ENCODE results near the gene NFKB1.

The NFKB1 gene

DNA sequence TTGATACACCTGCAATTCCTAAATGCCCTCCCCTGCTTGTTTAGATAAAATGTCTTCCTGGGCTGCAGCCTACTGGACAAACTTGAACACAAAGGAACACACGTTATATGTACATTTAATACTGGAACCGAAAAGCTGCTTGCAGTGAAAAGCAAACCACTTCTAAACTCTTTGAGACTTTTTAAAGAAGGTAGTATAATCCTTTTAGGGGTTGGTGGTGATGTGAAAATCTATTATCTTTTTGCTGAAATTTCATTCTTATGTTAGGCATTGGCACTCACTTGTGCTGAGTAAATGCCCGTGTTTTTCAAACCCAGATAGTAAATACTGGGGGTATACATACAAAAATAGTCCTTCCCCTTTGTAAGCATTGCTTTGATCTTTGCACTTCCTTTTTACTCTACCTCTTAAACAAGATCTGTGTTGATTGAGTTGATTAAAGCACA is 2.2 kb downstream of the NFKB1 start:
- H3K36me3 ChIP-seq (ENCODE audit: control insufficient read depth, insufficient read depth, low read length): no peaks in the 10 kb centered on the region
- H3K27ac ChIP-seq: no peak overlapping the region
- TF ChIP-seq, protein P1, sequence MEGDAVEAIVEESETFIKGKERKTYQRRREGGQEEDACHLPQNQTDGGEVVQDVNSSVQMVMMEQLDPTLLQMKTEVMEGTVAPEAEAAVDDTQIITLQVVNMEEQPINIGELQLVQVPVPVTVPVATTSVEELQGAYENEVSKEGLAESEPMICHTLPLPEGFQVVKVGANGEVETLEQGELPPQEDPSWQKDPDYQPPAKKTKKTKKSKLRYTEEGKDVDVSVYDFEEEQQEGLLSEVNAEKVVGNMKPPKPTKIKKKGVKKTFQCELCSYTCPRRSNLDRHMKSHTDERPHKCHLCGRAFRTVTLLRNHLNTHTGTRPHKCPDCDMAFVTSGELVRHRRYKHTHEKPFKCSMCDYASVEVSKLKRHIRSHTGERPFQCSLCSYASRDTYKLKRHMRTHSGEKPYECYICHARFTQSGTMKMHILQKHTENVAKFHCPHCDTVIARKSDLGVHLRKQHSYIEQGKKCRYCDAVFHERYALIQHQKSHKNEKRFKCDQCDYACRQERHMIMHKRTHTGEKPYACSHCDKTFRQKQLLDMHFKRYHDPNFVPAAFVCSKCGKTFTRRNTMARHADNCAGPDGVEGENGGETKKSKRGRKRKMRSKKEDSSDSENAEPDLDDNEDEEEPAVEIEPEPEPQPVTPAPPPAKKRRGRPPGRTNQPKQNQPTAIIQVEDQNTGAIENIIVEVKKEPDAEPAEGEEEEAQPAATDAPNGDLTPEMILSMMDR (IDR thresholded peaks at IDR 0.05): no peak

DNA sequence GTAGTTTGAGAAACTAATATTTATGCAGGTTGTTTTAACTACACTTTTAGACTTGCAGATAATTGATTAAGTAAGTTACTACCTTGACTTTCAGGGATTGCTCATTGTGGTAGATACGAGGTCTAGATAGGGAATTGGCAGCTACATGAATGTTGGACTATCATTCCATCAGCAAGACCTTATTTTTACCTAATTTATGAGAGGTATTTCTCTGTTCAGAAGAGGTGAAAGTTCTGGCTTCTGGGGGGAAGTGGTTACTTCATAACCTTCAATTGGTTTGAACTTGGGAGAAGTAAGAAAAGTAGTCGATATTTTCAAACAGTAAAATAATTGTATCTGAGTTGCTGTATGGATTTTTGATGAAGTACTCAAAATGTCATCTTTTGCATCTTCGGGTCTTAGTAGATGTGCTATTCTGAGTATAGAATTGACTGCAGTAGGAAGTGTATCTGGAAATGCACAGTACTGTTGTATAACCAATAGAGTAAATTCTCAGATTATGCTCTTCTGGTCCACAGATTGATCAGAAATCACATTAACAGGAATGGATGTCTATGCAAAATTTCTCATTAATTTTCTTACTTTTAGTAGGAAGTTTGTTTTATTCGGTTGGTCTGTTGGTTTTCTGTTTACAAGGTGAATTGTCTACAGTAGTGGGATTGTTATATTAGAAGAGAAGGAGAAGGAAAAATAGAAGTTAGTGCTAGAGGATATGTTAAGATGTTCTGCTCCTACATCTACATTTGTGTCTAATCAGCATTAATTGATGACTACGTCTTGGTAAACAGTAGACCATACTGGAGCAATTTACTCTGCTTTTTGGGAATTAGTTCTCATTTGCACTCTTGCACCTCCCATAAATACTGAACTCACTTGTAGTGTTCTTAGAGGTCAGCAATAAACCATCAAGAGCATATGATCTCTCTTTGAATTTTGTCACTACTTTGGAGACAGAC is 3.0 kb downstream of the NFKB1 start:
- TF ChIP-seq, protein P1 (IDR thresholded peaks at IDR 0.05): no peak
- Histone ChIP-seq H3K9me3 (ENCODE audit: control insufficient read depth, low read length) (no peaks in the 10 kb centered on the region), H2AFZ (no peak overlapping the region), H3K4me3 (ENCODE audit: low read depth, low read length) (no peak overlapping the region), H3K27ac (no peak overlapping the region), H3K9ac (no peak overlapping the region), H3K79me2 (peaks cover 9% of the 10 kb centered on the region), H3K4me1 (peaks cover 2% of the 10 kb centered on the region), H3K4me2 (ENCODE audit: low read length) (peak overlapping the region; percentile 31), H3K27me3 (ENCODE audit: control insufficient read depth, insufficient read depth, low read length) (no peaks in the 10 kb centered on the region), H3K36me3 (ENCODE audit: control insufficient read depth, insufficient read depth, low read length) (no peaks in the 10 kb centered on the region)

More for the DNA sequence above, 2.2 kb downstream of the NFKB1 start:
- Histone ChIP-seq H3K79me2 (peaks cover 9% of the 10 kb centered on the region), H3K9me3 (ENCODE audit: control insufficient read depth, low read length) (no peaks in the 10 kb centered on the region), H3K4me1 (peaks cover 2% of the 10 kb centered on the region), H3K9ac (no peak overlapping the region), H3K4me3 (ENCODE audit: low read depth, low read length) (peak overlapping the region; percentile 92), H3K4me2 (ENCODE audit: low read length) (peak overlapping the region; percentile 85), H2AFZ (no peak overlapping the region), H3K27me3 (ENCODE audit: control insufficient read depth, insufficient read depth, low read length) (no peaks in the 10 kb centered on the region)

DNA sequence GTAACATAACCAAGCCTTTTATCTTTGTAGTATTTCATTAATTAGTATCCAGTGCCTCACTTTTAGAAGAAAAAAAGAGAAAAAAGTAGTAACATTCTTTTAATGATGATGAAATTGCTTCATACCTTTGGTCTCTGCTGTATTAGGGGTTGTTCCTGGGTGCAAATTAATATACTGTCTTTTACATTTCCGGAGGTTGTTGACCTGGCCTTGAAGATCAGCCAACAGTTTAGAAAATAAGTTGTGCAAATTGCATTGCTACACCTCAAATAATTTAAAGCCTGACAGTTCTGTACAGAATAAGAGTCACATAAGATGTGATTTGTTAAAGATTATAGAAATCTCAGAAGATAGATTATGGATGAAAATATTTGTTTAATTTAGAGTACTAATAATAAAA is 3.8 kb downstream of the NFKB1 start:
- TF ChIP-seq, protein P1 (IDR thresholded peaks at IDR 0.05): no peak
- H3K27ac ChIP-seq: no peak overlapping the region
- H3K9ac ChIP-seq: no peak overlapping the region
- H3K4me3 ChIP-seq (ENCODE audit: low read depth, low read length): no peak overlapping the region
- H3K4me2 ChIP-seq (ENCODE audit: low read length): no peak overlapping the region
- no peak overlapping the region for H2AFZ ChIP-seq
- H3K9me3 ChIP-seq (ENCODE audit: control insufficient read depth, low read length): no peaks in the 10 kb centered on the region
- no peaks in the 10 kb centered on the region for H3K27me3 ChIP-seq (ENCODE audit: control insufficient read depth, insufficient read depth, low read length)
- H3K4me1 ChIP-seq: peaks cover under 1% of the 10 kb centered on the region
- no peaks in the 10 kb centered on the region for H3K36me3 ChIP-seq (ENCODE audit: control insufficient read depth, insufficient read depth, low read length)
- peaks cover 9% of the 10 kb centered on the region for H3K79me2 ChIP-seq

DNA sequence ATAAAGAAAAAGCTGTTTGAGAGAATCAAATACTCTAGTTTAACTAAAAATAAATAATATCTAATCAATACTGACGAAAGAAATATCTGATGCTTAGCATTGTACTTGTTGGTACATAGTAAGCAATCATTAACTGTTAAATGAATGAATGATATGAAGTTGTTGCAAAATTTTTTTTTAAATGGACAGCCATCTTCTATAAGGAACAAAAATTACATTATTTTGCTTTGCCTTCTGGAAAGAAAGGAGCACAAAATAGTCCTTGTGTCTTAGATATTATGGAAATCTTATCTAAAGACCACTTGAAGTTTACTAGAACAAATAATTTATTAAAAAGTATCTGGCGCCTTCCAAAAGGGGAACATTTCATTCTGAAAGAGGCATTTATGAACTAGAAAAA is 4.5 kb downstream of the NFKB1 start:
- H3K4me3 ChIP-seq (ENCODE audit: low read depth, low read length): no peak overlapping the region
- H3K4me1 ChIP-seq: no peaks in the 10 kb centered on the region

More for the DNA sequence above, 4.5 kb downstream of the NFKB1 start:
- Histone ChIP-seq H2AFZ (no peak overlapping the region), H3K9me3 (ENCODE audit: control insufficient read depth, low read length) (no peaks in the 10 kb centered on the region), H3K27ac (no peak overlapping the region), H3K9ac (no peak overlapping the region), H3K4me2 (ENCODE audit: low read length) (no peak overlapping the region), H3K79me2 (peaks cover 9% of the 10 kb centered on the region), H3K36me3 (ENCODE audit: control insufficient read depth, insufficient read depth, low read length) (no peaks in the 10 kb centered on the region), H3K27me3 (ENCODE audit: control insufficient read depth, insufficient read depth, low read length) (no peaks in the 10 kb centered on the region)
- TF ChIP-seq, protein P1 (IDR thresholded peaks at IDR 0.05): no peak
